Immature natural killer cell (primary cell): ENCODE data around the gene VTI1A. TPM values are rescaled to one million over a fixed set of nuclear protein-coding genes. Genes with fewer than 3 reads are reported as not detected.
A peak's percentile ranks its signal among the peaks of the same experiment; 100 is the strongest.

Experiments used
- DNase-seq, 3 donors: peaks; one replicate each; pipeline ENCODE4 v3.0.0; 2022; ENCODE audit warnings: mixed read lengths in 1 of 3
- H3K27ac Mint-ChIP-seq, 6 donors: one replicate each; pipeline ENCODE4 v1.8.0; 2020; ENCODE audit warnings: mixed read lengths in 6 of 6, mild to moderate bottlenecking in 5 of 6, inconsistent platforms in 4 of 6, moderate library complexity in 3 of 6
- H3K27me3 Mint-ChIP-seq, 3 donors: one replicate each; pipeline ENCODE4 v1.8.0; 2020 to 2021; ENCODE audit warnings: low read depth in 3 of 3, mild to moderate bottlenecking in 3 of 3, mixed read lengths in 3 of 3, moderate library complexity in 3 of 3, inconsistent platforms in 1 of 3
- H3K36me3 Mint-ChIP-seq, 3 donors: one replicate each; pipeline ENCODE4 v1.8.0; 2020; ENCODE audit warnings: mixed read lengths in 3 of 3, inconsistent platforms in 2 of 3, mild to moderate bottlenecking in 2 of 3
- H3K4me1 Mint-ChIP-seq, 2 donors: one replicate each; pipeline ENCODE4 v1.8.0; 2020; ENCODE audit warnings: inconsistent platforms in 2 of 2, mild to moderate bottlenecking in 2 of 2, mixed read lengths in 2 of 2, moderate library complexity in 1 of 2
- H3K4me3 Mint-ChIP-seq, 5 donors: one replicate each; pipeline ENCODE4 v1.8.0; 2020; ENCODE audit warnings: mild to moderate bottlenecking in 5 of 5, mixed read lengths in 5 of 5, inconsistent platforms in 3 of 5, moderate library complexity in 3 of 5
- H3K9me3 Mint-ChIP-seq, 6 donors: one replicate each; pipeline ENCODE4 v1.8.0; 2020; ENCODE audit warnings: mild to moderate bottlenecking in 6 of 6, mixed read lengths in 6 of 6, inconsistent platforms in 4 of 6, moderate library complexity in 3 of 6
- polyA plus RNA-seq, 3 donors: library from polyadenylated mRNA; unstranded; fragments of 300-500 nt; fragmentation: Illumina TruSeq; gene quantifications; one replicate each; pipeline ENCODE4 v1.2.3, GENCODE V29; 2021

Gene VTI1A
- polyA plus RNA-seq, 3 donors from 2014 or later = 15.0 to 40.2 (median 31.2) TPM

DNA sequence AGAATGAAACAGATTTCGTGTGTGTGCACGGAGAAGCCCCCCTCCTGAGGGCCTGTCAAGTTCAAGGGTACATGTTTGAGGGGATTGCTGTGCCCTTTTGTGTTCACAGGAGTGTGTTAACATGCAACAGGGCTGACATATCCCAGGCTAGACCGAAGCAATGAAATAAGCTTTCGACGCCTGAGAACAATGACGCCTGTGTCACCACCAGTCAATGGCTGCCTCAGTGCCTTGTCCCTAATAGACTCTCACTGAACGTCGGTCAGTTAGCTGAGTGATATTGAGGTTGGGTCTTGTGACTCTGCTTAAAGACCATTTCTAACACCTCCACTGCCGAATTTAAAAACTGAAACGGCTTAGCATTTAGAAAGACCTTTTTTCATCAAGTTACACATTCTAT lies 327.8 kb downstream of the VTI1A start:
- no peaks in the 10 kb centered on the region for H3K9me3 Mint-ChIP-seq
- peaks cover 1 to 13% of the 10 kb centered on the region in 2 donors for H3K4me1 Mint-ChIP-seq
- no peak for DNase-seq
- H3K27me3 Mint-ChIP-seq = peaks cover 0 to 3% (median 0%) of the 10 kb centered on the region in 3 donors
- peaks cover 0 to 16% (median 4%) of the 10 kb centered on the region in 3 donors for H3K36me3 Mint-ChIP-seq
- no peak overlapping the region for H3K4me3 Mint-ChIP-seq
- H3K27ac Mint-ChIP-seq = no peak overlapping the region

DNA sequence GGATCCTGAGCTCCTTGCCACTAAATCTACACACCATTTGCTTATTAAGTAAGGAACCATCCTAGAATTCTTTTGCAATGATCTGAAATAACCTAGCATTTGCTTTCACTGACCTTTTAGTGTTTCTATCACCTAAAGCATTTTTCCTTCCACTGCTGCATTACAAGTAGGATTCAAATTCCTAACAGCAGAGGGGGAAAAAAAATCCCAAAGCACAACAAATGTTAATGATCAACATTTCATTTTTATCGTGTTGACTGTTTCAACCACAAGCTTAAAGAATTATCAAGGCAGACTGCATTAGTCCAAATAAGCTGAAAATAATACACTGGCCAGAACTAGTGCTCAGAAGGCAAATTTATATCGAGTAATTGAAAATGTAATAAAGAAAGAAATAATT lies 328.4 kb downstream of the VTI1A start:
- no peak for DNase-seq
- no peak overlapping the region for H3K27ac Mint-ChIP-seq
- H3K36me3 Mint-ChIP-seq = peaks cover 0 to 16% (median 4%) of the 10 kb centered on the region in 3 donors
- H3K4me1 Mint-ChIP-seq = peaks cover 1 to 13% of the 10 kb centered on the region in 2 donors
- no peak overlapping the region for H3K4me3 Mint-ChIP-seq
- peaks cover 0 to 3% (median 0%) of the 10 kb centered on the region in 3 donors for H3K27me3 Mint-ChIP-seq
- no peaks in the 10 kb centered on the region for H3K9me3 Mint-ChIP-seq

DNA sequence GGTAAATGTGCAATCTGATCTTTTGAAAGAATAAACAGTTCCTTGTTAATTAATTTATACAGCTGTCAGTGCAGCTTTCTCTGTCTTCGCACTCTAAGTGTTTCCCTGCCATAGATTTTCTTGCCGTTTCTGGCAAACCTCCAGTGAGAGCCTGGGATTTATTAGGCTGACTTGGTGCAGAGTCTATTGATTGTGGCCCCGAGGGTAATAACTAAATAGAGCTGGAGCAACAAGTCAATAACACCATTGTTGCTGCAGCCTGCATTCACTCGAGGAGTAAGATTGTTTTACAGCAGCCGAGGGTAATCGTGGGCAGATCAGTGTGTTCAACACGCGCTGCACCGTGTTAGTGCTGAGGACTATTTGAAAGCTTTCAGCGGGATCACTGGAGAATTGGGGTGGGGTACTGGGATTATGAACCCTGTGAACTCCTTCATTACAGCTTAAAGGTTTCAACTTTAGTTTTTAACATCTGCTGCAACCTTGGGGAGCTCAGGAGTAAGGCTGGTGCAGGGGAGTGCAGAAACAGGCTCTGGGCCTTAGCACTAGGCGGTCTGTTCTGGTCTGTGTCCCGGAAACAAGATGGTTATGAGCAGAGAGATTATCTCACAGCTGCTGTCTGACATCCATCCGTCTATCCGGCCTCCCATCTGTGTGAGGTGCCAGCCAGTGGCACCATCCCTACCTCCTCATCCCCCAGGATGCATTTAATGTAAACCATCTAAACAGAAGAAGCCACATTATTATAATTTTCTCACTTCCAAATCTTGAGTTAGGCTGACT lies 329.1 kb downstream of the VTI1A start:
- peaks cover 1 to 13% of the 10 kb centered on the region in 2 donors for H3K4me1 Mint-ChIP-seq
- H3K9me3 Mint-ChIP-seq = no peaks in the 10 kb centered on the region
- H3K36me3 Mint-ChIP-seq = peaks cover 0 to 19% (median under 1%) of the 10 kb centered on the region in 3 donors
- H3K27ac Mint-ChIP-seq = no peak overlapping the region
- H3K27me3 Mint-ChIP-seq = peaks cover 0 to 3% (median 0%) of the 10 kb centered on the region in 3 donors
- H3K4me3 Mint-ChIP-seq = no peak overlapping the region
- DNase-seq = no peak

DNA sequence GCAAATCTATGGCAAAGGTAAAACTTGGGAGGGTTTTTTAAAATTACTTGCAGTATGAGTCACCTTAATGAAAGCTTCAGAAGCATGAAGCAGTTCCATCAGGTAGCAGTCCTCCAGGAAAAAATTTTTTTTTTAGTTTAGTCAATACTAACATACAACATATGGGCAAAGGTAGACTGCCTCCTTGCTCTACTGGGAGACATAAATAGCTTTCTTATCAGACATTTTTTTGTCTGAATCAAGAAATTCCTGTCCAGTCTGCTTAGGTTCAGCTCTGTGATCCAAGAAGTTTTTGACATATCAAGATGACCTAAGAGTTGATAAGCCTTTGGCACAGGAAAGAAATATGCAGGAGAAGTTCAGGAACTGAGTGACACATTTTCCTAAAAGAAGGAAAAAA lies 331.6 kb downstream of the VTI1A start:
- no peak overlapping the region for H3K4me3 Mint-ChIP-seq
- H3K9me3 Mint-ChIP-seq = no peaks in the 10 kb centered on the region
- no peak overlapping the region for H3K27ac Mint-ChIP-seq
- no peak for DNase-seq
- H3K27me3 Mint-ChIP-seq = peaks cover 0 to 2% (median 0%) of the 10 kb centered on the region in 3 donors
- peaks cover 3 to 13% of the 10 kb centered on the region in 2 donors for H3K4me1 Mint-ChIP-seq
- peaks cover 0 to 20% (median 7%) of the 10 kb centered on the region in 3 donors for H3K36me3 Mint-ChIP-seq

DNA sequence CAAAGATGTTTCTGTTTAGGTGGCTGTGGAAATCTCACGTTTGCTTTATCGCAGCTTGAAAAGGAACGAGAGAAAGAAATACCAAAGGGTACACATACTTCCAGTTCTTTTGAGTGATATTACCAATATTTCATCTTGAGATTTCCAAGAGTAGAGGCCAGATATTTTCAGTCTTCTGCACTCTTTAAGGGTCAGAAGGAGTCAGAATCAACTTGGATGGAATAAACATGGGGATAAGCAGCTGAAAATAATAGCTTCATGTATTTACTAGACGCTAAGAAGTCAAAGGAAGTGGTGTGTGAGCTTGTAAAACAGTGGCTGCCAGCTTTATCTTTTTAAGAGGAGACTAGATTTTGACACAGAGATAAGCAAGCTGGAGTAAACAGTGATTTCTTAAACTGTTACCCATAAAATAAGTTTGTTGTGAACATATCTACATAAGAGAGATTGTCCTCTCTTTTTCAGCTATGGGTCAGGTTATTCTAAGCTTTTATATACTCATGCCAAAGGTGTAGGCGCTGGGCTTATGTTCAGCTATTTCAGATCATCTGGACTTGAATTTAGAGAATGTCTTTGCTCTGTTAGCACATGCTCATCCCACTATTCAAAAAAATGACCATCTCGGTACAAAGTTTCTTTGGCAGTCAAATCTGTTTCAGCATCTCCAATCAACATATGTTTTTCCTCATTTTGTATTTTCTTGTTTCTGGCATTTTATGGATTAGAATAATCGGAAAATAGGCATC lies 332.2 kb downstream of the VTI1A start:
- Mint-ChIP-seq H3K27ac (no peak overlapping the region), H3K27me3 (no peaks in the 10 kb centered on the region), H3K36me3 (peaks cover 0 to 23% (median 7%) of the 10 kb centered on the region in 3 donors), H3K9me3 (no peaks in the 10 kb centered on the region), H3K4me1 (peaks cover 3 to 13% of the 10 kb centered on the region in 2 donors), H3K4me3 (no peak overlapping the region)
- DNase-seq = no peak

DNA sequence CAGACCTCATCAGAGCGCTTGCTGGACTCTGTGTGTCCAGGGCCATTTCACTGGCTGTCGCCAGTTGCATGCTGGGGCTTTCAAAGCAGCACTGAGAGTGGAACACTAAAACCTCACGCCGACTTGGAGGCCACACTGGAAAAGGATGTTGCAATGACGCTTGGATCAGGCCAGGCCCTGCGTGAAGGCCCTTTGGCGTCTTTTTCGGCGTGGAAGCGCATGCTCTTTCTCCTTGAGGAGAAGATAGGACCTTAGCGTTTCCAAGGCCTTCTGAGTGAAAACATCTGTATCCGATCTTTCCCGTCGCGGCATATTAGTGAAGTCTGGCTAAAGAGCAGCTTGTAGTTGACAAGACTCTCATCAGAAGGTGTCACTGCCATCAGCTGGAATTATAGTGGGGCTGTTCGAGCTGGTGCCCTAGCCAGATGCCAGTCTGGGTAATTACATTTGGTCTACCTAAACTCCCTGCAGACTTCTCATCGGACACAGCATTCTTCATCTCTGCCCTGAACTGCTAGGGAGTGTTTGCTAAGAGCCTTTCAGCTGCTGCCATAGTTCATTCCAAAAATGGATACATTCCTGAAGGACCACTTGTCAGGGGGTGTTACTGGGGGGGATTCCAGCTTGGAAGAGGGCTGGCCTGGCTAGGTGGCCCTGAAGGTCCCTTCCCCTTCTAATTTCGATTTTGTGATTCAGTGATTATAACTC lies 335.3 kb downstream of the VTI1A start:
- no peak overlapping the region for H3K4me3 Mint-ChIP-seq
- H3K27ac Mint-ChIP-seq = no peak overlapping the region
- H3K27me3 Mint-ChIP-seq = peaks cover 0 to 1% (median 0%) of the 10 kb centered on the region in 3 donors
- no peak for DNase-seq
- H3K4me1 Mint-ChIP-seq = peaks cover 3 to 13% of the 10 kb centered on the region in 2 donors
- H3K9me3 Mint-ChIP-seq = no peaks in the 10 kb centered on the region
- peaks cover 0 to 23% (median 7%) of the 10 kb centered on the region in 3 donors for H3K36me3 Mint-ChIP-seq

DNA sequence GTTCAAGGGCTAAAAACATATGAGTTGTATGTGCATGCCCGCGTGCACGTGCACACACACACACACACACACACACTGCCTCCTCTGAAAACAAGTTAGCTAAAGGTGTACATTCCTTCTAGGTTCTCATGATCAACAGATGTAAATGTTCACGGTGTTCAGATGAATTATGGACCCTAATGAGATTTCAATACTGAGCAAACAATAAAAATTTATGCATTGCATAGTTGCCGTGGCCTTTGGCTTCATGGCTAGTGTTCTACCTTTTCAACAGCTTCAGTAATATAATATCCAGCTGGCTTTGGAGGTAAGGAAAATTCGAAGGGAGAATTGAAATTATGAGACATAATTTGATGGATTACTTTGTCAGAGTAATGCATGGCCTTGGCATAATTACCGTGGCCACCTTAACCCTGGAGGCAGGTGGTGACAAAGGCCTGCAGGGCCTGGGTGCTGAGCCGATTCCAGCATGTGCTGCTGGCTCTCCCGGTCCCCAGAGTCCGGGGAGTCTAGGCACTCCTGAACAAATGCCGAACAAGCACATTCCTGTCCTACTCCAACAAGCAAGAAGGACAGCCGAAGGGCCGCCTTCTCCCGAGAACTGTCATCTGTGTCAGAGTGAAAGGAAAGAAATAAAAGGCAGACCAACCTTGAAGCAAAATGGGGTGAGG lies 336.5 kb downstream of the VTI1A start:
- no peak for DNase-seq
- H3K27me3 Mint-ChIP-seq = peaks cover 0 to 1% (median 0%) of the 10 kb centered on the region in 3 donors
- H3K36me3 Mint-ChIP-seq = peaks cover 0 to 23% (median 7%) of the 10 kb centered on the region in 3 donors
- no peak overlapping the region for H3K27ac Mint-ChIP-seq
- no peaks in the 10 kb centered on the region for H3K9me3 Mint-ChIP-seq
- H3K4me1 Mint-ChIP-seq = peaks cover 3 to 11% of the 10 kb centered on the region in 2 donors
- no peak overlapping the region for H3K4me3 Mint-ChIP-seq

DNA sequence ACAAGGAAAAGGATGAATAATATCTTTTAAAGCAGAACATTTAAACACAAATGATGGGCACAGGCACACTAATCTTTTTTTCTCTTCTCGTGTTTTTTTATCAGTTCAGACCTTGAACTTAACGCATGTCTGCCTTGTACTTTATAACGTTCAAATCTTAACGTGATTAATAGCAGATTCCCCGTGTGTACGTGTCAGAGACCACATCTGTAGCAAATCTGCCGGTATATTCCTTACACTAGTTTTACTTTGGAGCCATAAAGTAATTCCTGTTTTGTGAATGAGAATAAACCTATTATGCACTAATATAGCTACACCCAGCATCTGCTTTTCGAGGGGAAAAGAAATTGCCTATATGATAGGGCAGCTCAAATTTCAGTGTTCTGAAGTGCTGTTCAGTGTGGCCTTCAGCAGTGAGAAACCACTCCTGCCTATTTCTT lies 337.0 kb downstream of the VTI1A start:
- Mint-ChIP-seq H3K27ac (no peak overlapping the region), H3K9me3 (peaks cover 0 to 1% (median 0%) of the 10 kb centered on the region in 6 donors), H3K36me3 (peaks cover 0 to 23% (median 11%) of the 10 kb centered on the region in 3 donors), H3K4me1 (peaks cover 2 to 6% of the 10 kb centered on the region in 2 donors), H3K27me3 (peaks cover 0 to 1% (median 0%) of the 10 kb centered on the region in 3 donors), H3K4me3 (no peak overlapping the region)
- no peak for DNase-seq

DNA sequence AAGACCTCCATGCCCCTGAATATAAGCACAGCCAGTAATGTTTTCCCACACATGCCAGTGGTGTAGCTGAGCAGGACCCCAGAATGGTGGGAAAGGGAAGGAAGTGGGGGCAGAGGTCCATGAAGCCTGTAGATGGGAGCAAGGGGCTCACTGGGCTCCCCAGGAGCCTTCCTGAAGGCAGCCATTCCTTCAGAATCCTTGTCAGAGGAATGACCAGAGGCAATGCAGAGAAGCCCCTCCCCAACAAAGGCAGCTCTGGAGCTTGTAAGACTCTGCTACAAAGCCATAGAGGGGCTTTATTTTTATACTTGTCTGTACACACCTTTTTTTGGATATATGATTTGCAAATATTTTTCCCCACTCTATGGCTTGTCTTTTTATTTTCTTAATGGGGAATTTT lies 338.1 kb downstream of the VTI1A start:
- H3K36me3 Mint-ChIP-seq = peaks cover 9 to 31% (median 21%) of the 10 kb centered on the region in 3 donors
- H3K27ac Mint-ChIP-seq = no peak overlapping the region
- peaks cover 0 to 2% of the 10 kb centered on the region in 2 donors for H3K4me1 Mint-ChIP-seq
- H3K4me3 Mint-ChIP-seq = no peak overlapping the region
- peaks cover 0 to 11% (median 8%) of the 10 kb centered on the region in 6 donors for H3K9me3 Mint-ChIP-seq
- peaks cover 0 to 1% (median 0%) of the 10 kb centered on the region in 3 donors for H3K27me3 Mint-ChIP-seq
- DNase-seq = no peak

DNA sequence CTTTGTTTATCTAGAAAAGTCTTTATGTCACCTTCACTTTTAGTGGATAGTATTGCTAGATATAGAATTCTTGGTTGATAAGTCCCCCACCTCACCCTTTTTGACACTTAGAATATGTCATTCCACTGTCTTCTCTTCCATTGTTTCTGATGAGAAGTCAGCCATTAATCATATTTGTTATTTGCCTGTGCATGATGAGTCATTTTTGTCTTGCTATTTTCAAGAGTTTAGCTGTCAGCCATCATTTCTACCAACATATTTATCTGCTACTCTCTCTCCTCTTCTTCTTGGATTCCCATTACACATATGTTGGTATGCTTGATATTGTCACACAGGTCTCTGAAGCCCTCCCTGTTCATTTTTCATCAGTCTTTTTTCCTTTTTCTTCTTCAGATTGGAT lies 342.2 kb downstream of the VTI1A start:
- no peaks in the 10 kb centered on the region for H3K4me1 Mint-ChIP-seq
- H3K4me3 Mint-ChIP-seq = no peak overlapping the region
- peaks cover 0 to 1% (median 0%) of the 10 kb centered on the region in 3 donors for H3K27me3 Mint-ChIP-seq
- H3K27ac Mint-ChIP-seq = no peak overlapping the region
- H3K9me3 Mint-ChIP-seq = peaks cover 0 to 12% (median 8%) of the 10 kb centered on the region in 6 donors
- DNase-seq = no peak
- H3K36me3 Mint-ChIP-seq = peaks cover 9 to 15% (median 9%) of the 10 kb centered on the region in 3 donors

DNA sequence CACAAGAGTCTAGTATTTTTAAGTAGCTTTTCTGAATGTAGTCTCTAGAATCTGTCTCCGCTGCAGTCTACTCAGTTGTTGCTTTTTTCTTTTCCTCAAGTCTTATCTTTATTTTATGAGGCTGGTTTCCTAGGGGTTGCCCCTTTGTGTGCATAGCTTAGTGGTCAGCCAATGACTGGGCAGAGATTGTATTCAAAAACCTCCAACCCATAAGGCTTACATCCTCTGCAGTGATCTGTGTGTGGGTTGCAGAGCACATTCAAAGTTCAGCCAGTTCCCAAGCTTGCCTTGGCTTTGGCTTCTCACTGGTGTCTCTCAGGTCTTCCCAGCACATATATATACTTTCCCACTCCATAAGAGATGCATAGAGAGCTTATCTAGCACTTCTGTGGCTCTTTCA lies 343.0 kb downstream of the VTI1A start:
- peaks cover 0 to 1% (median 0%) of the 10 kb centered on the region in 3 donors for H3K27me3 Mint-ChIP-seq
- H3K9me3 Mint-ChIP-seq = peaks cover 0 to 12% (median 8%) of the 10 kb centered on the region in 6 donors
- DNase-seq = no peak
- no peak overlapping the region for H3K4me3 Mint-ChIP-seq
- H3K27ac Mint-ChIP-seq = no peak overlapping the region
- H3K36me3 Mint-ChIP-seq = peaks cover 9 to 15% (median 9%) of the 10 kb centered on the region in 3 donors
- no peaks in the 10 kb centered on the region for H3K4me1 Mint-ChIP-seq

DNA sequence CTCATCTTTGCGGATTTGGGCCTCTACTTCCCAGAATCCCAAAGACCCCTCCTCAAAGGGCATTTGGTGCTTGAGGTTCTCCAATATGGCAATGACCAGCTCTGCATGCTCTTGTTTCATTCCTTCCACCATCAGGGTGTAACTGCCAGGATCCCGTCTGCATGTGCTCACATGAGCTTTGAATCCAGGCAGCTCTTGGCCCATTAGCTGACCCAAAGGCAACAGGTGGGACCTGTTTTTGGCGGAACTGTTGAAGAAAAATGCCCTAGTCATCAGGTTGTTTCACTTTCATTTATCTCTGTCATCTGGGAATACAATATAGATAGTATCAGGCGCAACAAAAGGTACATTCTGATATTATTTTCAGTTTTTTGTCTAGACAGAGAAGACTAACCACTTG lies 343.9 kb downstream of the VTI1A start:
- H3K27ac Mint-ChIP-seq = no peak overlapping the region
- H3K36me3 Mint-ChIP-seq = peaks cover 9 to 15% (median 9%) of the 10 kb centered on the region in 3 donors
- no peak overlapping the region for H3K4me3 Mint-ChIP-seq
- DNase-seq = no peak
- H3K9me3 Mint-ChIP-seq = peaks cover 0 to 12% (median 8%) of the 10 kb centered on the region in 6 donors
- H3K27me3 Mint-ChIP-seq = no peaks in the 10 kb centered on the region
- H3K4me1 Mint-ChIP-seq = no peaks in the 10 kb centered on the region

DNA sequence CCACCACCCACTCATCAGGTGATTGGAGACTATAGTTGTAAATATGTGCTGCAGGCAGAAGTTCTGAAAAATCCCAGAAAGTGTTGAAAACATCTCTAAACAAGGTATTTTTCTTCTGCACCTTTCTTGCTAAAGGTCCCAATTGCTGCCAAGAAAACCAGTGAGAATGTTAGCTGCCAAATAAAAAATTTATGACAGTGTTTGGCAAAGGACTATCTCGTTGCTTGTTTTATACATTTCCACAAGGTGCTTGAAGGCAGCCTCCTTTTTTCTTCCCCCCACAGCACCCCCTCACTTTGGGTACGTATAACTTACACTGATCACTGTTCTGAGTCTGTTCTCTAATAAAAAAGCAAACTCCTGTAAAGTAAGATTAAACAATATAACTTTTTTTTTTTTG lies 344.4 kb downstream of the VTI1A start:
- Mint-ChIP-seq H3K4me3 (no peak overlapping the region), H3K27ac (peak overlapping the region in 1 of 6 donors; percentile 28), H3K9me3 (peaks cover 0 to 12% (median 8%) of the 10 kb centered on the region in 6 donors), H3K36me3 (peaks cover 9 to 15% (median 9%) of the 10 kb centered on the region in 3 donors), H3K27me3 (no peaks in the 10 kb centered on the region), H3K4me1 (no peaks in the 10 kb centered on the region)
- no peak for DNase-seq
